ENCODE measurements around the gene ADAP1. TPM values are rescaled to one million over a fixed set of nuclear protein-coding genes. Genes with fewer than 3 reads are reported as not detected.

The ADAP1 gene
- total RNA-seq, 1 experiment from 2014 or later = 6.2 TPM

GRCh38 chr7:972110-972509 lies 17.6 kb upstream of the ADAP1 start:
- H2BK5ac ChIP-seq (ENCODE audit: insufficient read length, low read length) = no peak overlapping the region
- no peak overlapping the region for H3K27ac ChIP-seq (ENCODE audit: insufficient read length, low read depth, low read length)
- Mint-ChIP-seq H3K36me3 (ENCODE audit: insufficient read depth in 1 of 3, low read depth in 3 of 3) (peaks cover 5 to 52% (median 43%) of the 10 kb centered on the region in 3 experiments; a peak in 6 of 7 replicates), H3K4me3 (no peak overlapping the region), H3K4me1 (peaks cover 4 to 7% of the 10 kb centered on the region in 2 experiments; a peak in 3 of 4 replicates), H3K9me3 (no peaks in the 10 kb centered on the region), H3K27me3 (ENCODE audit: low read depth) (no peaks in the 10 kb centered on the region), H3K27ac (peak overlapping the region in 2 of 3 experiments; percentile 51 to 88; a peak in 3 of 7 replicates)
- H4K5ac ChIP-seq (ENCODE audit: insufficient read length, low read depth, low read length) = no peak overlapping the region
- no CpG with 5 or more reads among the region's 12 CpGs for WGBS (ENCODE audit: extremely low coverage, insufficient read length, low lambda C conversion rate)
- DNase-seq = no peak
- H3K4ac ChIP-seq (ENCODE audit: low read depth, low read length) = no peak overlapping the region
- no peak overlapping the region for H3T11ph ChIP-seq (ENCODE audit: low read length)
- no peak overlapping the region for H2AK5ac ChIP-seq (ENCODE audit: insufficient read length, low read length)
- no peak overlapping the region for H4K91ac ChIP-seq (ENCODE audit: insufficient read length, low read depth, low read length)
- H3K23me2 ChIP-seq (ENCODE audit: insufficient read length, low read depth, low read length, poor library complexity, severe bottlenecking) = peaks cover 3% of the 10 kb centered on the region
- no peak overlapping the region for H3K18ac ChIP-seq (ENCODE audit: insufficient read length, low read depth, low read length)
- no peak overlapping the region for H2AFZ ChIP-seq (ENCODE audit: low read length)
- H4K8ac ChIP-seq (replicated peaks; ENCODE audit: insufficient read length, low read depth, low read length) = no peak overlapping the region
- no peak overlapping the region for H2BK15ac ChIP-seq (ENCODE audit: low read depth, low read length)
- no peak overlapping the region for H3K9ac ChIP-seq (ENCODE audit: extremely low read depth, insufficient read length, low read length)
- no peak overlapping the region for H3K14ac ChIP-seq (ENCODE audit: insufficient read depth, low read length)
- H3K23ac ChIP-seq (ENCODE audit: insufficient read length, low read depth, low read length) = no peak overlapping the region
- no peak overlapping the region for H3K4me2 ChIP-seq (ENCODE audit: insufficient read depth, insufficient read length, low read length)
- no peak overlapping the region for H2BK20ac ChIP-seq (ENCODE audit: low read depth, low read length, poor library complexity, severe bottlenecking)
- no peak for TF ChIP-seq CTCF (conservative IDR thresholded peaks at IDR 0.05)
- H3K9me3 ChIP-seq (ENCODE audit: control insufficient read depth, low read depth, low read length) = no peaks in the 10 kb centered on the region
- peaks cover 2% of the 10 kb centered on the region; the same call in 1 of the 2 replicates for H3K79me2 ChIP-seq (ENCODE audit: insufficient read depth, low read length)
- no peak overlapping the region for H2BK120ac ChIP-seq (ENCODE audit: low read depth, low read length, poor library complexity, severe bottlenecking)
- H4K20me1 ChIP-seq (ENCODE audit: control insufficient read depth, insufficient read depth, insufficient read length) = no peaks in the 10 kb centered on the region
- H3K4me1 ChIP-seq (ENCODE audit: insufficient read depth, low read length) = no peaks in the 10 kb centered on the region
- no peaks in the 10 kb centered on the region for H3K27me3 ChIP-seq (ENCODE audit: insufficient read depth, low read length)
- H3K56ac ChIP-seq (ENCODE audit: insufficient read length, low read depth, low read length) = no peak overlapping the region
- no peaks in the 10 kb centered on the region for H3K79me1 ChIP-seq (ENCODE audit: insufficient read depth, low read depth, low read length, poor library complexity, severe bottlenecking)
- H2BK12ac ChIP-seq (ENCODE audit: insufficient read length, low read depth, low read length) = no peak overlapping the region

Data from H9 (cell line).